GM18519 (cell line): ENCODE data around the gene RAD23A.

Source experiments
- ATAC-seq: cut with Tn5 transposase; IDR thresholded peaks from one replicate; pipeline ENCODE4 v1.9.1; 2021; ENCODE audit warnings: mild to moderate bottlenecking, moderate library complexity; ENCODE audit not compliant: unreplicated experiment, low FRiP score

Gene RAD23A

DNA sequence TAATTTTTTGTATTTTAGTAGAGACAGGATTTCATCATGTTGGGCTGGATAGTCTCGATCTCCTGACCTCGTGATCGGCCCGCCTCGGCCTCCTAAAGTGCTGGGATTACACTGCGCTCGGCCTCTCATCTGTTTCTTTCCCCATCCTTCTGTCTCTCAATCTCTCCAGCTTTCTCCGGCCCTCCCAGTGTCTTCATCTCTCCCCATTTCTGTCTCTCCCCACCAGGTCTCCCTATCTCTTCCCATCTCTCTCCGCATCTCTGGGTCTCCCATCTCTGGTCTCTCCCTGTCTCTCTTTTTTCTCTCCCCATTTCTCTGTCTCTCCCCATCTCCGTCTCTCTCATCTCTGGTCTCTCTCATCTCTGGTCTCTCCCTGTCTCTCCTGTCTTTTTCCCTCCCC, 37.4 kb downstream of the RAD23A start:
- no peak for ATAC-seq

- no peak for ATAC-seq
These were observed 38.0 kb downstream of the RAD23A start for GRCh38 chr19:12983542-12984142.

- no peak for ATAC-seq
These were observed 38.5 kb downstream of the RAD23A start for GRCh38 chr19:12984143-12984627.

GRCh38 chr19:12984683-12985048, 39.0 kb downstream of the RAD23A start:
- ATAC-seq: no peak

DNA sequence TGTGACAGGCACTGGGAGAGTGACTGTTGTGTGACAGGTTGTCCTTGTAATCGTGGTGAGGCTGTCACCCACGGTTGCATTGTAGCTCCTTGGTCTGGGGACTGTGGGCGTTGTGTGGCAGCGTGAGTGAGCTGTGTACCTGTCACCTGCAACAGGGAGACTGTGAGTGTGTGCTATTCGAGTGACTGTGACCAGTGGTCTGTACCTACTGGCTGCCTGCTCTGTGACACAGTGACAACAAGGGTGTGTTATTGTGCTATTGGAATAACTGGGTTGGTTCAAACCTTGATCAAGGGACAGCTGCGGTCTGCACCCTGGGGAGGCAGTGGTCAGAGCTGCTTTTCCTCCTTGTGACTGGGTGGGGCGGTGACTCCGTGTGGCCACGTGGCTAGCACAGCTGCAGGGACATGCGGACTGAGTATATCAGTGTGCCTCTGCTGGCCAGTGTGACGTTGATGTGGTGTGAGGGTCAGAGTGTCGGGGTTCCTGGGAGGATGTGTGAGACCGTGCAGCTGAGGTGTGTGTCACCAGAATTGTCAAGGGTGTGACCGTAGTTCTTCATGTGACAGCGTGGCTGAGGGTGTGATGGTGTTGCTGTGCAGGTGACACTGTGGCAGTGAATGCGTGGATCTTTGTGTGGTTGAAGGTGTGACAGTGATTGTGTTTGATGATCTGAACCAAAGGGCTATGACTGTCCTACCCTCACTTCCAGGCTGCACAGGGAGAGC, 39.6 kb downstream of the RAD23A start:
- no peak for ATAC-seq

DNA sequence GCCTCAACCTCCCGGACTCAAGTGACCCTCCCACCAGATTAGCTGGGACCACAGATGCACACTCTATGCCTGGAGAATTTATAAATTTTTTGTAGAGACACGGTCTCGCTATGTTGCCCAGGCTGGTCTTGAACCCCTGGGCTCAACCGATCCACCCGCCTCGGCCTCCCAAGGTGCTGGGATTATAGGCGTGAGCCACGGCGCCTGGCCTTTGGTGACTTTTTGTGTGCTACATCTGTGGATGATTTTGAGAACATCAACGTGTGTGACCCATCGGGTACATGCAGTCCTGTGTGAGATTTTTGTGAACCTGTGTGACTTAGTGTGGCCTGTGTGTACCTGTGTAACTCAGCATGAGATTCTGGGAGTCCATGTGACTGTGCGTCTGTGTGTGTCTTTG, 41.1 kb downstream of the RAD23A start:
- ATAC-seq: no peak

DNA sequence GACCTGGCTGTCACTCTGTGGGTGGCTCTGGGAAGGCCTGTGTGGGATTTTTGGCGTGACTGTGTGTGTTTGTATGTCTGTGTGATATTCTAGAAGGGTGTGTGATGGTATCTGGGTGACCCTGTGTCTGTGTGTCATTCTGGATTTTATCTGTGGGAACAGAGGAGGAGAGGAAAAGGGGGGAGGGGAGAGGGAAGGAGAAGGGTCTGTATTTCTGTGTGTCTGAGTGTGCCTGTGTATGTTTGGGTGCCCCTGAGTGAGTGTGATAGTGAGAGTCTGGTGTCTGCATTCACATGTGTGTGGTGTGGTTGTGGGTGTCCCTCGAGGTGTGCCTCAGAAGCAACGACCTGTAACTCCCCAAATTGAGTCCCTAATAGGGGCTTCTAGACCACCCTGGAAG, 41.5 kb downstream of the RAD23A start:
- ATAC-seq: no peak

- no peak for ATAC-seq
These were observed 42.1 kb downstream of the RAD23A start for GRCh38 chr19:12987781-12988180.

- no peak for ATAC-seq
These were observed 44.8 kb downstream of the RAD23A start for GRCh38 chr19:12990431-12990830.

DNA sequence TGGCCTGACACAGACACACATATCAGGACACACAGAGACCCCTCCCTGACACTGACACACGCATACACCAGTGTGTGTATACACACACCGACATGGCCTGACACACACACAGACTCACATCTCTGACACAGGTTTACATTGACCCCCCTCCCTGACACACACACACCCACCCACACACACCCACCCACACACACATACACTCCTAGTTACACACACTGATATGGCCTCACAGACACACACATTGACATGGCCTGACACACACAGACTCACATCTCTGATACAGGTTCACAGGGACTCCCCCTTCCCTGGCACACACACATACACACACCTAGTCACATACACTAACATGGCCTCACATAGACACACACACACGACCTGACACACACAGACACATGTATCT, 45.2 kb downstream of the RAD23A start:
- no peak for ATAC-seq

DNA sequence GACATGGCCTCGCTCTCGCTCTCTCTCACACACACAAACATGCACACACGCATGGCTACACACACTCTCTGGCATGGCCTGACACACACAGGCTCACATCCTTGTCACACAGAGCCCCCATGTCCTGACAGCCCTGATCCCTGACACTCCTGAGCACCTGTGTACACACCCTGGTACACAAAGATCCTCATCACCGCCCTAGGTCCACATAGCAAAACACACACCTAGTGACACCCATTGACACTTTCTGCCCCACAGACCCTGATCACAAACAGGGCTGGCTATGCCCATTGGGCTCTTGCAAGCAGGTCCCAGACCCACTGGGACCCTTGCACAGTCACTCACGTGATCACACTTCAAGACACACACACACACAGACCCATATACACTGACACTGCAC, 45.6 kb downstream of the RAD23A start:
- ATAC-seq: no peak

GRCh38 chr19:12992729-12993128, 47.1 kb downstream of the RAD23A start:
- no peak for ATAC-seq

DNA sequence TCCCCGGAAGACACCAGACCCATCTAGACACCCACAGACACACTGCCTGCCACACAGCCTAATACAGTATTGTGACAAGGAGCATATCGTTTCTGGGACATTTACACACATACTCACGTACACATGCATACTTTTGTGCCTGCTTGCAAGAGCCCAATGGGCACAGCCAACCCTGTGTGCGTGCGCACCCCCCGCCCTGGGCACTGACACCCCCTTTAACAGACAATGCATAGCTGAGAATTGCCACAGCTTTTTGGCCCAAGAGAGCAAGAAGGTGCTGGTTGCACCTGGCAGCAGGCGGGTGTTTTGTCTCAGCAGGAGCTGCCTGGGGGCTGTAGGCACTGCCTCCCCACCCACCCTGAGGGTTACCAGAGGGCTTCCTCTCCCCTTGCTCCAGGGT, 47.9 kb downstream of the RAD23A start:
- no peak for ATAC-seq

DNA sequence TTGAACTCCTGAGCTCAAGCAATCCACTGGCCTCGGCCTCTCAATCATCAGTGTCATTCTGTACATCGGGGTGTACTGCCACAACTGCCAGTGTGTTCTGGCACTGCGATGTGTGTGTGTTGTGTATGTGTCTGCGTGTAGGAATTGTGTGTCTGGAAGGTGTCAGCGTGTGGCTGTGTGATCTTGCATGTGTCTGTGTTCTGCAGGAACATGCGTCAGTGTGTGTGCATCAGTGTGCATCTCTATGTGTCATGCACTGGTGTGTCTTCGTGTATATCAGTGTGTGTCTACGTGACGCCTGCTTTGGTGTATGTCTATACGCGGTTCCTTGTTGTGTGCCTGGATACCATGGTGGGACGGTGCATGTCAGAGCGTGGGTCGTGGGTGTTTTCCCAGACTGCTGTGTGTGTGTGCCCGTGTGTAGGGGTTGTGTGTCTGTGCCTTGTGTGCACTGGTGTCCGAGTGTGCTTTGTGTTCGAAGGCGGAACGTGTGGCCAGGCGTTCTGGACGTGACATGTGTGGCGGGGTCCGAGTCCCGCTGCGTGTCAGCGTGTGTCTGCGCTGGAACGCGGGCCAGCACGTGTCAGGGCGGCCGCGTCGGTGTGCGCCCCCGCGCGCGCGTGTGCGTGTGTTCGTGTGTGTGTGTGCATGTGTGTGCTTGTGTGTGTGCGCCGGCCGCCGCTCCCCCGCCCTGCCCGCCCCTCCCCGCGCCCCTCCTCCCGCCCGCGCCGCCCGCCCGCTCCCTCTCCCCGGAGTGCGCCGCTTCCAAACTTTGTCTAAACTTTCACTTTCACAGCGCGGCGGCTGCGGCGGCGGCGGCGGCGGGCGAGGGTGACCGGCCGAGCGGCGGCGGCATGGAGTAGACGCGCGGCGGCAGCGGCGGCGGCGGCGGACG, 49.3 kb downstream of the RAD23A start, which contains the start of gene NFIX:
Gene NFIX (plus strand): TSS at position 775 of the 895 bp plus-strand sequence. CDS start 363 bp downstream, outside the sequence.
- no peak for ATAC-seq

DNA sequence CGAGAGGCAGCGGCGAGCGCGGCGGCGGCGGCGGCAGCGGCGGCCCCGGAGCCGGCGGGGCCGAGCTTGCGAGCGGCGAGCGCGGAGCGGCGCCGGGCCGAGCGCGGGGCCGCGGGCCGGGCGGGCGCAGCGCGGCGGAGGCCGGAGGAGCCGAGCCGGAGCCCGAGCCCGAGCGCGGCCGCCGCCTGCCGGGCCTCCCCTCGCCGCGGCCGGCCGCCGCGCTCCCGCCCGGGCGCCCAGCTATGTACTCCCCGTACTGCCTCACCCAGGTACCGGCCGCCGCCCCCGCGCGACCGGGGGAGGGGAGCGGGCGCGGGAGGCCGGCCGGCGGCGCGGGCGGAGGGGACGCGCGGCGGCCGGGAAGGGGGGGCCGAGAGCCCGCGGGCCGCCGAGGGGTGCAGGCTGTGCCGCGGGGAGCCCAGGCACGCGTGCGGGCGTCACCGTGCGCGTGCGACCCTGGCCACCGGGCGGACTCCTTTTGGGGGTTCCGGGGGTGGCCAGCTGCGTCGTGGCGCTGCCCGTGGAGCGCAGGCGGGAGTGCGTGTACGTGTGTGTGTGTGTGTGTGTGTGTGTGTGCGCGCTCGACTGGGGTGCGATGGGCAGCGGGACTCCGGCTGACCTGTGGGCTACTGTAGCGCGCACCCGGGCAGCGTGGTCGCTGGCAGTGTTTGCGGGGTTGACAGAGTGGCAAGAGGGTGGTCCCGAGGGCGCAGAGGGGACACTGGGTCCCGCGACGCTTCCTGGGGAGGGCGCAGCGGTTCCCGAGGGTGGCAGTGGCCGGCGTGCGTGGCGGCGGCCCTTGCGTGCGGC, 50.1 kb downstream of the RAD23A start:
- no peak for ATAC-seq

DNA sequence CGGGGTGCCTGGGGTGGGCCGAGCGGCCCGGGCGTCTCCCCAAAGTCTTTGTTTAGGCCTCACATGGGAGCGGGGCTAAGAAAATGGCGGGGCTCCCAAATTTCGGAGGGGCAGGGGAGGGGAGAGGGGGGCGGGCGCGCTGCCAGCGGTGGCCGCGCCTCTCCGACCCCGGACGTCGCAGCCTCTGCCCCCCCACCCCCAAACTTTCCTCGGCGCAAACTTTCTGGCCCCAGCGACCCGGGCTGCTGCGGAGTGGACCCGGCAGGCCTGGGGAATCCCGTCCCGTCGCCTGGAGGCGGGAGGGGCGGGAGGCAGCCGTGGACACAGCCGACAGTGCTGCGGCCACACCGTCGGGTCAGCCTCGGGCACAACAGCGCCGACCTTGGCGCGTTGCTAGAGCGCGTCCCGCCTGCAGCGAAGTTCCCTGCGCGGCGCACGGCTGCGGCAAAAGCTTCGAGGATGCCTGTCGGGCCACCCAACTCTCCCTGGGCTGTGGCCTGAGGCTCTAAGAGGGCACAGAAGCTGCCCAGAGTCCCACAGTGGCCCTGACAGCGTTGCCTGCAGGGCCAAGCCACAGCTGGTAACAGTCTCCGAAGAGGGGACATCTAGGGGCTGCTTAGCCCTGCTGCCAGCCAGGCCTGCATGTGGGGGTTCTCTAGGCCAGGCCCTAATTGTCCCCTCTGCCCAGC, 50.9 kb downstream of the RAD23A start:
- no peak for ATAC-seq

DNA sequence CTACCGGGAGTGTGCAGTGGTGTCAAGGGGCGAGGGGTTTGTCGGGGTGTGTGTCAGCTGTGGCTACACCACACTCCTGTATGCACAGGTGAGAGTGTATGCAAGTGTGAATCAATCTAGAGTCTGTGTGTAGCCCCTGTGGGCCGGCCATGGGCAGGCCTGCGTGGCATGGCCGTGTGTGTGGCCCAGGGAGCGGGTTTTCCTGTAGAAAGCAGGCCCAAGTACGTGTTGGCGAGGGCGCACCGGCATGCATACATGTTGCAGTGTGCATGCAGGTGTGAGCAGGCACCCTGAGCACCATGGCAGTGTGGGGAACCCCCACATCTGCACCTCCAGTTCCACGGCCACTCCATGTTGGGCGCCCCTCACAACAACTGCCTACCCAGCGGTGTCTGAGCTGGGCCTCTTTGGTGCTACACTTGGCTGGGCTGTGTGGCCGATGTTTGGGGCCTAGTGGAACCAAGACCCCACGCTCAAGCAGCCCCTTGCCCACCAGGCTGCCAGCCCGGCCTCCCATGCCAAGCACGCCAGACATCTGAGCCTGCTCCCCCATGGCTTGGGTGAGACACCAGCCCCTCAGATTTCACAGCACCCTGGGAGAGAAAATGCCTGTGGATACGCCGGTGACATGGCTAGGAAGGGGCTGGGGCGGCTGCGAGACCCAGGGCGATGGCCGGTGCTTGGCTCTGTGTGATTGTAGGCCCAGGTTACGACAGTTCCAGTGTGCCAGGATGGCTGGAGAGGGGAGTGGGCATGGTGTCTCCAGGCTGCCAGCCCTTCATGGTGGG, 51.7 kb downstream of the RAD23A start:
- ATAC-seq: no peak

DNA sequence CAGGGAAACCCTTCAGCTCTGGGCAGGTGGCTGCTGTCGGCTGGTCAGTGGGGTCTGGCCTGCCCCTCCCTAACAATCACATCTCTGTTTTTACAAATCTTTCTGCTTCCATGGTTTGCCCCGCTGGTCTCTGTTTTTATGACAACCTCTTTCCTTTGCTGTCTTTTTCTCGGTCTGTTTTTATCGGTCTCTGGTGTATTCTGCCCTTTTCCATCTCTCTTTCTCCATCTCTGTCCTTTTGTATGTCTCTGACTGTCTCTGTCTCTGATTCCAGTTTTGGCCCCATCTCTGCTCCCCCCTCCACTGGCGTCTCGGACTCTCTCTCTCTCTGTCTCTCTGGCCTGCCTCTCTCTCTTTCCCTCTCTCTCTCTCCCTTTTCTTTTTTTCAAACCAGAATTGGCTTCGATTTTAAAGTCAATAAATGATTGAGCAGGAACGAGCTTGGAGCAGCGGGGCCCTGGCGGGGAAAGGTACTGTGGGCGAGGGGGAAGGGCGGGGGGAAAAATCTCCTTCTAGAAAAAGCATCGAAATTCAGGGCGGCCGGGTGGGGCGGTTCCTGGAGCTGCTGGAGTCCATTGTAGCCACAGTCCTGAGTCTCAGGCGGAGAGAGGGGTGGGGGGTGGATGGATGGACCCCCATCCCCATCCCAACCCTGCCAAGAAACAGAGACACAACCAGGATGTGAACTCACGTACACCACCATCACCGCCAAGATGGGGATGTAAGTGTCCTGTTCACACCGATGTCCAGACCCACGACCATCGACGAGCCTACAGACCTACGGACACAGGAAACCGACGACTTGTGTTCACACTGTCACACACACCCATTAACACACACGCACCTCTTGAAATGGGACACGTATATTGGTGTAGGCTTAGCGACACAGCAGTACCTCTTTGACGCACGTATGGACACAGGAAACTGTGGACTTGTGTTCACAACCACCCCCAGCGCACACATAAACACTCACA, 52.6 kb downstream of the RAD23A start:
- ATAC-seq: no peak
